Naive thymus-derived CD4-positive, alpha-beta T cell (primary cell): Measurements from ENCODE around the gene TRAF3. TPM values are rescaled to one million over a fixed set of nuclear protein-coding genes. Genes with fewer than 3 reads are reported as not detected.

Source experiments
- ATAC-seq: fragments of 150-1000 bp; cut with Tn5 transposase; 2 replicates; pipeline ENCODE4 v1.10.0; 2021; ENCODE audit warnings: mild to moderate bottlenecking, moderate library complexity
- CTCF ChIA-PET: fragments of 350-600 bp; sonication (Branson Sonifier 250); formaldehyde crosslinking; loops from one replicate; lab custom pipeline; 2021; ENCODE audit warnings: antibody characterized with exemption; lab: Charles Lee
- POLR2A ChIA-PET: fragments of 350-600 bp; sonication (Branson Sonifier 250); formaldehyde crosslinking; loops from one replicate; lab custom pipeline; 2021; ENCODE audit warnings: antibody characterized with exemption, inconsistent platforms; lab: Charles Lee
- DNase-seq, 9 donors: peaks; one replicate each; pipeline versions ENCODE4 v3.0.0 to v3.0.0-alpha.2; 2020 to 2022; ENCODE audit warnings: mixed read lengths in 1 of 9
- H3K27ac ChIP-seq: one replicate; pipeline ENCODE4 v1.7.0; 2013; ENCODE audit warnings: mild to moderate bottlenecking, low read depth, low read length, moderate library complexity
- H3K27me3 ChIP-seq, 2 donors: one replicate each; pipeline ENCODE4 v1.7.0; 2013; ENCODE audit warnings: low read length in 2 of 2, mild to moderate bottlenecking in 2 of 2, moderate library complexity in 2 of 2; ENCODE audit not compliant: control insufficient read depth in 2 of 2, insufficient read depth in 2 of 2
- H3K36me3 ChIP-seq, 3 experiments: 1 replicate in 2 of 3; 2 replicates in 1 of 3; pipeline ENCODE4 v1.7.0; 2013; ENCODE audit warnings: low read length in 3 of 3, mild to moderate bottlenecking in 3 of 3, moderate library complexity in 1 of 3; ENCODE audit not compliant: insufficient read depth in 3 of 3, control insufficient read depth in 2 of 3
- H3K4me1 ChIP-seq, 2 donors: one replicate each; pipeline ENCODE4 v1.7.0; 2013; ENCODE audit warnings: low read length in 2 of 2, mild to moderate bottlenecking in 2 of 2, moderate library complexity in 1 of 2; ENCODE audit not compliant: control insufficient read depth in 2 of 2, insufficient read depth in 2 of 2
- H3K4me3 ChIP-seq: 2 replicates; pipeline ENCODE4 v1.7.0; 2013; ENCODE audit warnings: mild to moderate bottlenecking, low read length
- H3K9me3 ChIP-seq, 3 experiments: 1 replicate in 2 of 3; 2 replicates in 1 of 3; pipeline ENCODE4 v1.7.0; 2013; ENCODE audit warnings: low read length in 3 of 3; ENCODE audit not compliant: control insufficient read depth in 2 of 3
- H3K27ac Mint-ChIP-seq, 9 donors: one replicate each; pipeline ENCODE4 v1.8.0; 2020 to 2022; ENCODE audit warnings: mixed read lengths in 9 of 9, mild to moderate bottlenecking in 8 of 9, moderate library complexity in 5 of 9, inconsistent platforms in 2 of 9
- H3K27me3 Mint-ChIP-seq, 5 donors: one replicate each; pipeline ENCODE4 v1.8.0; 2021 to 2022; ENCODE audit warnings: mixed read lengths in 5 of 5, mild to moderate bottlenecking in 1 of 5
- H3K36me3 Mint-ChIP-seq, 5 donors: one replicate each; pipeline ENCODE4 v1.8.0; 2020 to 2022; ENCODE audit warnings: mixed read lengths in 5 of 5, mild to moderate bottlenecking in 3 of 5, inconsistent platforms in 1 of 5
- H3K4me1 Mint-ChIP-seq, 7 donors: one replicate each; pipeline ENCODE4 v1.8.0; 2020 to 2022; ENCODE audit warnings: mixed read lengths in 7 of 7, mild to moderate bottlenecking in 3 of 7, inconsistent platforms in 1 of 7
- H3K4me3 Mint-ChIP-seq, 10 donors: one replicate each; pipeline ENCODE4 v1.8.0; 2020 to 2022; ENCODE audit warnings: mild to moderate bottlenecking in 10 of 10, mixed read lengths in 10 of 10, moderate library complexity in 6 of 10, inconsistent platforms in 2 of 10
- H3K9me3 Mint-ChIP-seq, 11 donors: one replicate each; pipeline ENCODE4 v1.8.0; 2020 to 2022; ENCODE audit warnings: mixed read lengths in 11 of 11, mild to moderate bottlenecking in 4 of 11, inconsistent platforms in 1 of 11, moderate library complexity in 1 of 11
- intact Hi-C, 2 donors: fragments of 100-400 bp; cut with micrococcal nuclease; formaldehyde crosslinking; loops; one replicate each; pipeline ENCODE4 v1.15.1; 2023
- polyA plus RNA-seq, 2 donors: library from polyadenylated mRNA; unstranded; fragments of 300-500 nt; fragmentation: Illumina TruSeq; gene quantifications; one replicate each; pipeline ENCODE4 v1.2.3, GENCODE V29; 2021
- total RNA-seq, 6 experiments: library from RNA in 5 of 6; stranded (reverse) in 5 of 6; gene quantifications; 1 replicate in 5 of 6; 2 replicates in 1 of 6; pipeline ENCODE4 v1.2.3 and lab custom pipeline; 2021 to 2026

TRAF3 gene
- total and polyA plus RNA-seq, 7 experiments from 2014 or later, result 16.1 to 74.4 (median 30.4) TPM

- ChIA-PET POLR2A (interaction anchor here (1.6 kb wide), 1 partner anchor 22 kb away, joined by 6 read pairs; no protein-coding TSS in a partner anchor), CTCF (interaction anchor here (0.6 to 0.9 kb wide), 2 partner anchors 22 to 255 kb away, joined by 3 to 4 read pairs; no protein-coding TSS in a partner anchor)
- Mint-ChIP-seq H3K4me3 (peak overlapping the region; percentile 32 to 85 (median 78)), H3K9me3 (no peaks in the 10 kb centered on the region), H3K27me3 (peaks cover 0 to 62% (median 11%) of the 10 kb centered on the region in 5 donors), H3K27ac (peak overlapping the region in 1 of 9 donors; percentile 49), H3K4me1 (peaks cover 4 to 23% (median 10%) of the 10 kb centered on the region in 7 donors), H3K36me3 (peaks cover 0 to 1% (median 0%) of the 10 kb centered on the region in 5 donors)
- no peak overlapping the region for H3K4me3 ChIP-seq
- no peaks in the 10 kb centered on the region for H3K9me3 ChIP-seq
- H3K27me3 ChIP-seq, result no peaks in the 10 kb centered on the region
- DNase-seq (no peak), ATAC-seq (no peak)
- no peak overlapping the region for H3K27ac ChIP-seq
- intact Hi-C loops, result loop anchor here in 1 of 2 donors (5.0 kb wide), 2 partner anchors 335 to 980 kb away; partner anchors contain the start of gene RCOR1
- peaks cover 15 to 36% of the 10 kb centered on the region in 2 donors for H3K4me1 ChIP-seq
- H3K36me3 ChIP-seq, result no peaks in the 10 kb centered on the region
Observed at GRCh38 chr14:102927346-102927877, 150.2 kb downstream of the TRAF3 start.

GRCh38 chr14:102927878-102928411, 150.7 kb downstream of the TRAF3 start:
- intact Hi-C loops, result loop anchor here in 1 of 2 donors (1.0 to 5.0 kb wide), 3 partner anchors 21 to 981 kb away; partner anchors contain the start of gene RCOR1
- ChIA-PET CTCF (interaction anchor here (0.9 to 1.0 kb wide), 2 partner anchors 16 to 22 kb away, joined by 3 read pairs; no protein-coding TSS in a partner anchor), POLR2A (interaction anchor here (1.6 kb wide), 1 partner anchor 21 kb away, joined by 6 read pairs; no protein-coding TSS in a partner anchor)
- no peaks in the 10 kb centered on the region for H3K27me3 ChIP-seq
- peak in 3 of 9 donors; percentile 14 to 23 (median 19) for DNase-seq
- Mint-ChIP-seq H3K27me3 (peaks cover 0 to 61% (median 11%) of the 10 kb centered on the region in 5 donors), H3K9me3 (no peaks in the 10 kb centered on the region), H3K4me1 (peaks cover 4 to 23% (median 9%) of the 10 kb centered on the region in 7 donors), H3K4me3 (peak overlapping the region; percentile 61 to 85 (median 78)), H3K36me3 (peaks cover 0 to 1% (median 0%) of the 10 kb centered on the region in 5 donors), H3K27ac (peak overlapping the region in 3 of 9 donors; percentile 39 to 63 (median 49))
- H3K36me3 ChIP-seq, result no peaks in the 10 kb centered on the region
- ATAC-seq, result peak; percentile 33
- H3K9me3 ChIP-seq, result no peaks in the 10 kb centered on the region
- H3K27ac ChIP-seq, result no peak overlapping the region
- H3K4me1 ChIP-seq, result peaks cover 15 to 34% of the 10 kb centered on the region in 2 donors
- peak overlapping the region; percentile 56 for H3K4me3 ChIP-seq

- peaks cover 0 to 57% (median 11%) of the 10 kb centered on the region in 5 donors for H3K27me3 Mint-ChIP-seq
- CTCF ChIA-PET, result interaction anchor here (0.9 to 1.0 kb wide), 2 partner anchors 15 to 21 kb away, joined by 3 read pairs; no protein-coding TSS in a partner anchor
- Histone ChIP-seq H3K27me3 (no peaks in the 10 kb centered on the region), H3K9me3 (no peaks in the 10 kb centered on the region), H3K27ac (no peak overlapping the region), H3K4me1 (peaks cover 11 to 27% of the 10 kb centered on the region in 2 donors), H3K36me3 (no peaks in the 10 kb centered on the region), H3K4me3 (peak overlapping the region; percentile 56)
- POLR2A ChIA-PET, result interaction anchor here (1.6 kb wide), 1 partner anchor 21 kb away, joined by 6 read pairs; no protein-coding TSS in a partner anchor
- intact Hi-C loops, result loop anchor here in 1 of 2 donors (1.0 to 5.0 kb wide), 3 partner anchors 21 to 981 kb away; partner anchors contain the start of gene RCOR1
- no peaks in the 10 kb centered on the region for H3K9me3 Mint-ChIP-seq
- peaks cover 0 to 1% (median 0%) of the 10 kb centered on the region in 5 donors for H3K36me3 Mint-ChIP-seq
- ATAC-seq, result peak; percentile 87
- DNase-seq, result peak; percentile 58 to 83 (median 78)
- peak overlapping the region in 4 of 9 donors; percentile 39 to 79 (median 50) for H3K27ac Mint-ChIP-seq
- peaks cover 4 to 19% (median 6%) of the 10 kb centered on the region in 7 donors for H3K4me1 Mint-ChIP-seq
- peak overlapping the region; percentile 73 to 85 (median 78) for H3K4me3 Mint-ChIP-seq
Observed at GRCh38 chr14:102928412-102929240, 151.4 kb downstream of the TRAF3 start.

- Mint-ChIP-seq H3K27me3 (peaks cover 0 to 50% (median 11%) of the 10 kb centered on the region in 5 donors), H3K4me1 (peaks cover 1 to 14% (median 6%) of the 10 kb centered on the region in 7 donors), H3K9me3 (no peaks in the 10 kb centered on the region), H3K27ac (no peak overlapping the region), H3K4me3 (peak overlapping the region in 7 of 10 donors; percentile 35 to 85 (median 78)), H3K36me3 (peaks cover 0 to 1% (median 0%) of the 10 kb centered on the region in 5 donors)
- no peak for ATAC-seq
- Histone ChIP-seq H3K27me3 (no peaks in the 10 kb centered on the region), H3K4me1 (peaks cover 6 to 19% of the 10 kb centered on the region in 2 donors), H3K27ac (no peak overlapping the region), H3K9me3 (no peaks in the 10 kb centered on the region), H3K4me3 (peak overlapping the region; percentile 56), H3K36me3 (no peaks in the 10 kb centered on the region)
- intact Hi-C loops, result loop anchor here in 1 of 2 donors (5.0 kb wide), 2 partner anchors 337 to 982 kb away; partner anchors contain the start of gene RCOR1
- CTCF ChIA-PET, result no interaction called here
- DNase-seq, result no peak
- POLR2A ChIA-PET, result interaction anchor here (1.2 kb wide), 1 partner anchor 20 kb away, joined by 3 read pairs; no protein-coding TSS in a partner anchor
Observed at GRCh38 chr14:102929241-102930137, 152.2 kb downstream of the TRAF3 start.

- no peaks in the 10 kb centered on the region for H3K36me3 ChIP-seq
- H3K27me3 ChIP-seq, result no peaks in the 10 kb centered on the region
- no peaks in the 10 kb centered on the region for H3K9me3 ChIP-seq
- no peak overlapping the region for H3K4me3 ChIP-seq
- peaks cover 0 to 13% (median 6%) of the 10 kb centered on the region in 7 donors for H3K4me1 Mint-ChIP-seq
- H3K27ac ChIP-seq, result no peak overlapping the region
- DNase-seq (peak in 1 of 9 donors; percentile 19), ATAC-seq (no peak)
- peaks cover 0 to 1% (median 0%) of the 10 kb centered on the region in 5 donors for H3K36me3 Mint-ChIP-seq
- ChIA-PET POLR2A (interaction anchor here (0.6 to 1.2 kb wide), 3 partner anchors 16 to 169 kb away, joined by 3 read pairs; no protein-coding TSS in a partner anchor), CTCF (no interaction called here)
- H3K4me3 Mint-ChIP-seq, result peak overlapping the region in 1 of 10 donors; percentile 85
- H3K9me3 Mint-ChIP-seq, result no peaks in the 10 kb centered on the region
- H3K27ac Mint-ChIP-seq, result no peak overlapping the region
- intact Hi-C loops, result no loop called here
- H3K27me3 Mint-ChIP-seq, result peaks cover 0 to 45% (median 11%) of the 10 kb centered on the region in 5 donors
- H3K4me1 ChIP-seq, result peaks cover 6 to 18% of the 10 kb centered on the region in 2 donors
Observed at GRCh38 chr14:102930138-102930752, 153.0 kb downstream of the TRAF3 start.
